Aortic smooth muscle cell (primary cell): ENCODE data around the gene CYP2J2. TPM values are rescaled to one million over a fixed set of nuclear protein-coding genes. Genes with fewer than 3 reads are reported as not detected.

Experiments
- total RNA-seq: library from RNA; depleted of rRNA; stranded (reverse); fragments of >200 nt; gene quantifications from 2 replicates; pipeline ENCODE4 v1.2.3, GENCODE V29; 2014

Gene CYP2J2, protein sequence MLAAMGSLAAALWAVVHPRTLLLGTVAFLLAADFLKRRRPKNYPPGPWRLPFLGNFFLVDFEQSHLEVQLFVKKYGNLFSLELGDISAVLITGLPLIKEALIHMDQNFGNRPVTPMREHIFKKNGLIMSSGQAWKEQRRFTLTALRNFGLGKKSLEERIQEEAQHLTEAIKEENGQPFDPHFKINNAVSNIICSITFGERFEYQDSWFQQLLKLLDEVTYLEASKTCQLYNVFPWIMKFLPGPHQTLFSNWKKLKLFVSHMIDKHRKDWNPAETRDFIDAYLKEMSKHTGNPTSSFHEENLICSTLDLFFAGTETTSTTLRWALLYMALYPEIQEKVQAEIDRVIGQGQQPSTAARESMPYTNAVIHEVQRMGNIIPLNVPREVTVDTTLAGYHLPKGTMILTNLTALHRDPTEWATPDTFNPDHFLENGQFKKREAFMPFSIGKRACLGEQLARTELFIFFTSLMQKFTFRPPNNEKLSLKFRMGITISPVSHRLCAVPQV
- total RNA-seq: 0.12 and 0.13 TPM in 2 replicates

DNA sequence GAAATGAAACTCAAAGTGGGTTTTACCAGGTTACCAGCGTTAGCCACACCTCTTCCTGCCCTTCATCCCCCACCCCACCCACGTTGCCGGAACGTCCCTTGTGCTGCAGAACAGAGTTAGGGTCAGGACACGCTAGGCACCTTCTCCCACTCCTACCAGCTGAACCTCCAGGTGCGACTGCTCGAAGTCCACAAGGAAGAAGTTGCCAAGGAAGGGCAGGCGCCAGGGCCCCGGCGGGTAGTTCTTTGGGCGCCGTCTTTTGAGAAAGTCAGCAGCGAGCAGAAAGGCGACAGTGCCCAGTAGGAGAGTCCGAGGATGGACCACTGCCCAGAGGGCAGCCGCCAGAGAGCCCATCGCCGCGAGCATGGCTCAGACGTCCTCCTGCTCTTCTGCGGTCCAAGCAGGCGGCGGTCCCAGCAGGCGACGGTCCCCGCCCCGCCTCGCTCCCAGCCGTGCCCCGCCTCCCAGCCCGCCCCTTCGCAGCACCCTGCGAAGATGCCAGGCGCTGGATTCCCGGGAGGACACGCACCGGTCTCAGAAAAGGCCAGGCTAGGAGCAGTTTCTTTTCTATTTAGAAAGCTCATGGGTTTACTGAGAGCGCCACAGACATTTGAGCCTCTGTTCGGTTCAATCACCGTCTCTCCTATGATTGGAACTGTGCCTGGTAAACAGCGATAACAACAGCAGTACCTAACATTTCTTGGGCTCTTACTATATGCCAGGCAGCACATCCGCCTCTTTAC lies at the start of gene CYP2J2:
Gene CYP2J2, minus strand, starts transcription at position 393 of the 743 bp plus-strand sequence. Its CDS starts 27 bp downstream, at position 366.

Other genes starting within 250 kb of the CYP2J2 start
- 0.06 TPM in 1 of 2 replicates, not detected in the other for gene HOOK1, start 111.8 kb downstream of the CYP2J2 start, total RNA-seq
- gene C1orf87, start 147.0 kb upstream of the CYP2J2 start, total RNA-seq: not detected in 2 replicates